Suppressor macrophage treated with lipopolysaccharide for 1 hour (primary cell): ENCODE data around the gene ADAMTS7.
"Not testable (repeated sequence)": the region's sequence is repeated elsewhere in the genome, so short reads cannot be mapped to it uniquely, and the experiment has no call there.

Source experiments
- DNase-seq, 3 donors: peaks; one replicate each; pipeline ENCODE4 v3.0.0-alpha.2; 2020 to 2022

Gene ADAMTS7

GRCh38 chr15:78765154-78765860 is 46.0 kb downstream of the ADAMTS7 start:
- DNase-seq, result not testable (repeated sequence)

- not testable (repeated sequence) for DNase-seq
Measured at GRCh38 chr15:78764340-78765153, 46.7 kb downstream of the ADAMTS7 start.

DNA sequence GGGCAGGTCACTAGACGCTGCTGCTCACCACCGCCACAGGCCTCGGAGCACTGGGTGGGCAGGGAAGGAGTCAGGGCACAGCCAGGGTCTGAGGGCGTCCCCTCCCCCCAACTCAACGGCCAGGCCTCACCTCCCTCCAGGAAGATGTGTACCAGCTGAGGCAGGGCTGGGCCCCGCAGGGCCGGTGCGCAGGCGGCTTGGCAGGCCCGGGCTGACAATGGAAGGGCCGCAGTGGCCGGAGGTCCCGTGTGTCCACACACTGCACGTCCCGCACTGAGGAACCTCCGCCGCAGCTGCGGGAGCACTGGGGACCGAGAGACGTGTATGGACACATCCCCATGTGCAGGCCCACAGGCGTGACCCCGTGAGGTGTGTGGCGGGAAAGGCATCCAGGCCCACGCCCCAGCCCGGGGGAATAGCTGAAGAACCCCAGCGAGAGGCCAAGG is 47.4 kb downstream of the ADAMTS7 start:
- no peak for DNase-seq

DNA sequence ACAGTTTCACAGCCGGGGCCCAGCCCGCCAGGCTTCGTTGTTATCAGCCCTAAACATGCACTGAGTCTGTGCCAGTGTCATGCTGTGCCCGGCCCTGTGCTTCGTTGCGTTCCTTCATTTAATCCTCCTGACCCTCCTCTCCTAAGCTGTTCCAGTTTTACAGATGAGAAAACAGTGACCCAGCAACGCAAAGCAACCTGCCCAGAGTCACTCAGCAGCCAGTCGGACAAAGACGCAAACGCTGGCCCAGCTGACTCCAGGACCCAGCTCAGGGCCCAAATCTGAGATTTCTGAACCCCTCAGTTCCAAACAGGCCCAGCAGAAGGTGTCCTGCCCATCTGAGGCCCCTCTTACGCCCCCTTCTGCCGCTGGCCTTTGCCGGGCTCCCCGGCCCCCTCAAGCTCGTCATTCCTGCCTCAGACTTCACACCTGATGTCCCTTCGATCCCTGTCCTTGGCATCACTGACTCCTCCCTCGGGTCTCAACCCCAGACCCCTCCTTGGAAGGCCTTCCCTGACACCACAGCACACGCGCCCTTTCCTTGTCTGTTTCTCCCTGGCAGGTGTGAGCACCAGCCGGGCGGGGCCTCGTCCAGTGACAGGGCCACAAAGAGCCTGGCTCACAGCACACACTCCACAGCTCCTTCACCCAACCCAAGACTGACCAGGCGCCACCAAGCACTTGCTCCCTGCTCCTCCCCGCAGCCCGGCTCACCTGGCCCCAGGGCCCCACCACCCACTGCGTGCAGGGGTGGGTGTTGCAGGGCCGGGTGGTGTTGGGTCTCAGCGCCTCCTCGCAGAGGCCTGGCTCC is 48.1 kb downstream of the ADAMTS7 start:
- no peak for DNase-seq

- DNase-seq, result not testable (repeated sequence)
Measured at GRCh38 chr15:78762386-78762961, 48.8 kb downstream of the ADAMTS7 start.

- no peak for DNase-seq
Measured at GRCh38 chr15:78761891-78762385, 49.3 kb downstream of the ADAMTS7 start.

GRCh38 chr15:78761475-78761874 is 49.8 kb downstream of the ADAMTS7 start:
- peak; percentile 21 to 33 (median 22) for DNase-seq

GRCh38 chr15:78761020-78761419 is 50.2 kb downstream of the ADAMTS7 start:
- DNase-seq, result no peak

DNA sequence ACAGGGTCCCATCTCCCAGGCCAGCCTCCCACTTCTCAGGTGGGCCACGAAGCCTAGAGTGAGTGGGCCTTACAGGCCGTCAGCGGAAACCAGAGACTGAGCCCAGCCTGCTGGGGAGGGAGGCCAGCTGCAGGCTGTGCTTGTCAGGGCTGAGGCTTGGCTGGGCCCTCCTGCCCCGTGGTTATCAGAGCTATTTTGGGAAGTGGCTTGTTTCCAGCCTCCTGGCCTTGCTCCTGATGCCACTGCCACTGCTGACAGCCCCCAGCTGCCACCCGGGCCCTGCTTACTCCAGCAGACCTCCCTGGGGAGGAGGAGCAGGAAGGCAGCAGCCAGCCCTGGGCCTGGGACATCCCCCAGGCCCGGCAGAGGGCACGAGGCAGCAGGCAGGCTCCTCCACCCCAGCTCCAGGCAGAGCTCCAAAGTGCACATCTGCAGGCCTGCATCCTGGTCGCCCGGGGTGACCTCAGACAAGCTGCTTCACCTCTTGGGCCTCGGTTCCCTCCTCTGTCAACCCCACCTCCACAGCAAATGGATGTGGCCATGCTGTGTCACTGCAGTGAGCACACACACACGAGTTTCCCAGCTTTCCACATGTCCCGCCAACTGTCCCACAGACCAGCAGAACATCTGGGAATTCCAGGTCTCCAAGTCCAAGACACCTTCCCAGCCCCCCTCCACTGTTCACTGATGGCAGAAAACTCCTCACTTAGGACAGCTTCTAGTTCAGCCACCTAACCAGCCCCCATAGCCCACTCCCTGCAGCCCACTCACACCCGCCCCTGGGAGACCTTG is 51.0 kb downstream of the ADAMTS7 start:
- peak in 1 of 3 donors; percentile 14 for DNase-seq

GRCh38 chr15:78759361-78759998 is 51.8 kb downstream of the ADAMTS7 start:
- not testable (repeated sequence) for DNase-seq

DNA sequence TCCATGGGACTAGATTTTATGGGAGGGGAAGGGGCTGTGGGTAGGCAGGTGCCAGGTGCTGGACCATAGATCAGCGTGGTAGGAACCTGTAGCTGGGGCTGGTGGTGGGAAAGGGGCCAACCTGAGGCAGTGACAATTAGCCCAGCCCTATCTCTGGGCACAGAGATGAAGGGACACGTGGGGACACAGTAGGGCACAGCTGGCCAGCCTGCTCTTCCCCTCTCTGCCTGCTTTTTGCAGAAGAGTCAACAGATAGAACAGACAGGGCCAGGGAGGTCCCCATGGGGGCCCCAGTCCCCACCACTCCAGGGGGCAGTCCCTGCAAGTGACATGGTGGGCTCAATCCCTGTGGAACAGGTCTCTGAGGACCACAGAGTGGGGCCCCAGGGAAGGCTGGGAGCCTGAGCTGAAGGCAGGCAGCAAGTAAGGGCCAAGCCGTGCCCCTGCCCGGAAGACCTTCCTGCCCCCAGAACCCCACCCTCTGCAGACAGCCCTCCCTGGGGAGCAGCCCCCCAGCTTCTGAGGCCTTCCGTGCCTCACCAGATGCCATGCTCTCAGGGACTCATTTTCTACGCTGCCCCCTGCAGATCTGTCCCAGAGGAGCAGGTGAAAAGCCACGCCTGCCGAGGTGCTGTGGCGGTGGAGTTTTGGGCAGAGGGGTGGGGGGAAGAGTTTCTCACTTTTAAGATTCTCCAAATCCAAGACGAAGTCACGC is 52.6 kb downstream of the ADAMTS7 start:
- not testable (repeated sequence) for DNase-seq

- DNase-seq, result not testable (repeated sequence)
Measured at GRCh38 chr15:78758084-78758483, 53.2 kb downstream of the ADAMTS7 start.

DNA sequence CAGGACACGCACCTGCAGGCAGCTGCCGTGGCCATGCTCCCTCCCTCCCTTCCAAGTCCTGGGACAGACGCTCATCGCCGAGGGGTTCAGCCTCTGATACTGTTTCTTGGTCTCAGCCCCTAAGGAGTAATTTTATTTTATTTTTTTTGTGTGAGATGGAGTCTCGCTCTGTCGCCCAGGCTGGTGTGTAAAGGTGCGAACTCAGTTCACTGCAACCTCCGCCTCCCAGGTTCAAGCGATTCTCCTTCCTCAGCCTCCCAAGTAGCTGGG is 53.7 kb downstream of the ADAMTS7 start:
- no peak for DNase-seq

DNA sequence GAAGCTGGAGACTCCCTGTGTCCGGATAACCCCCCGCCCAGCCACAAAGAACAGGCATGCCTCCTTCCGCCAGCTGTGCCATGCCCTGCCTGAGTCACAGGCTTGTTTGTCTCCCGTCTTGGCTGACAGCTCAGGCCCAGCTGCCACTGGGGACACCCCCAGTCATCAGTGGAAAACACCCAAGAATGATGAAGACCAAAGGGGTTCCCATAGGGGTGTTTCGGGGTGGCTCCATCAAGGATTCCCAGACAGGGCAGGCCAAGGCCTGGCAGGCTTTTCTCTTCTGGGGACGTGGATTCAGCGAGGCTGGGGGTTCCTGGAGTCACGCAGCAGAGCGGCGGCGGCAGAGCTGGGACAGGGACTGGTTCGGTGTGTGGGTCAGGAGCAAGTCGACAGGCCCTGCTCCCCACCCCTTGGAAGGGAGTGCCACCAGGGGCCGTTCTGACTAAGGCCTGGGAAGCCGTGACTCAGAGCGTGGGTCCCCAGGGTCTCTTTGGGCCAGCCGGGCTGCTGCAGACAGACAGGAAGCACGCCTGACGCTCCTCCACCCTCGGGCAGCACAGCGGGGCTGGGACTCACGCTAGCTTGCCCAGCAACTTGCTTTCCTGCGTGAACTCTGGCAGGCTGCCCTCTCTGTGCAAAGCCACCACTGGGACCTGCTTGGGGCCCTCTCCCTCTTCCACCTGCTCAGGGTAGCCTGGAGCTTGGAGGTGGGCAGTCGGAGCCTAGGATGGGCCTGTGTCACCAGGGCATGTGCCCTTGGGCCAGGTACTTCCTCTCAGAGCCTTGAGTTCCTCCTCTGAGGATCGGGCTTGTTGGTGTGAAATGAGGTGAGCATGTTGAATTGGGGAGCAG is 54.3 kb downstream of the ADAMTS7 start:
- peak; percentile 71 to 87 (median 83) for DNase-seq

DNA sequence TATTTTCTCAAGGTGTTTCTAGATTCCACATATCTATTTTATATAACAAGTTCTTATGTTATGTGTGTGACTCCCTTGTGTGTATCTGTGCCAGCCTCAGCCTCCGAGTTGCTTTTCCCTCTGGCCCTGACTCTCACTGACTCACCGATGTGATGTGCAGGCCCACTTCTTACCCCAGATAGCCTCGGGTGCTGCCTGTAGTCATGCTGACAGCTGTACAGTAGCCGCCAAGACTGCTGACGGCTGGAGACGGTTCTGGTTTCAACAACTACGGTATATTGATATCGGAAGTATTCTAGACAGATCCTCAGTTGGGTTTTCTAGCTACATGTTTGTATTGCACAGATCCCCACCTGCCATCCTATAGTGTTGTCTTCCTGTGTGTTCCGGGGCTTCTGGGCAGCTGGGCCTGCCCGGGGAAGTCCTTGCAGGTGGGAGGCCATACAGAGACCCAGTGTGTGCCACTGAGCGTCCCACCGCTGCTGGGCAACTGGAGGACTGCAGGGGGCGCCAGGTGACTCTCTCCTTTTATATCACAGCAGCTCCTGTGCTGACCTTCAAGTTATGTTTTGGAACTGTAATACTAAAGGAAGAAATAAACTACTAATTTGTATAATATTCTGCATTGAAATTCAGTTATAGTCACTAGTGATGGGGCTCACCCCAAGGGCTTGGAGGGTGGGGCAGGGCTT is 55.2 kb downstream of the ADAMTS7 start:
- DNase-seq, result peak; percentile 18 to 37 (median 24)

- DNase-seq, result not testable (repeated sequence)
Measured at GRCh38 chr15:78754637-78755280, 56.5 kb downstream of the ADAMTS7 start.

DNA sequence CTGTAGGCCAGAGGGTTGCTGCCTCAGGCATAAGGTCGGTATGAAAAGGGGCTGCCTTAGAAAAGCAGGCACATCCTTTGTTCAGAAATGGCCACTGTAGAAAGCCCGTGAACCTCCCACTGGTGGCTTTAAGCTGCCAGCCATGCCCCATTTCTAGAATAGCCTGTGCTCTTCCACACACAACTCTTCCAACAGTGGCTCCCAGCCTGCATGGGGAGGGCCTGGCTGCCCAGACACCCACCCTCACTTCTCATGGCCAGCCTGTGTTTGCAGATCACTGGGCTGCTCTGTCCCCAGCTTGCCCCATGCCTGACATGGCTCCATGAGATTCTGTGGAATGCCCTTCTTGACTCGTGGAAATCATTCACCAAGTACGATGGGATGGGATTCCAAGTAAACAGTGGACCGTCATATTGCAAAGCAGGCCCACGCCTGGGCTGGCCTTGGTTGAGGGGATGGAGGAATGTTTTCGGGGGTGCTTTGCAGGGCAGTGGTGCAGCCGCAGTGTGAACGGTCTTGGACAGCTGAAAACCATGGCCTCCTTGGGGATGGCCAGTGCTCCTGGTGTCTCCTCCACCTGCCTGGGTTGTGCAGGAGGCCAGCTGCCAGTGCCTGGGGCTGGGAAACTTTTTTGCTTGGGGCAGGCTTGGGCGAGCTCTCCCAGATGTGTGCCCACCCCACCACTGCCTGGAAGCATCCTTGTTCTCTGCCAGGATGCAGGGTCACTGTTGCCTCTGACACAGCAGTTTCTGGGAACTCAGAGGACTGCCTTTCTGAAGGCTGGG is 57.3 kb downstream of the ADAMTS7 start:
- not testable (repeated sequence) for DNase-seq

GRCh38 chr15:78753359-78753659 is 58.0 kb downstream of the ADAMTS7 start:
- DNase-seq, result not testable (repeated sequence)
